DOHH2 (cell line): Measurements from ENCODE around the gene SIM1.

ENCODE experiments used
- CTCF ChIP-seq: fragments of 200-600 bp; sonication (generic); IDR thresholded peaks from one replicate; pipeline ENCODE4 v1.5.1; 2014; ENCODE audit warnings: antibody characterized with exemption, mild to moderate bottlenecking, low read depth, low read length; ENCODE audit not compliant: poor library complexity, severe bottlenecking
- EZH2phosphoT487 ChIP-seq: fragments of 200-600 bp; sonication (generic); IDR thresholded peaks from 2 replicates; pipeline ENCODE4 v1.6.1; 2017; ENCODE audit warnings: borderline replicate concordance, mild to moderate bottlenecking, antibody characterized with exemption, low read length, moderate library complexity, mixed read lengths

GRCh38 chr6:100430962-100431361 lies 33.8 kb downstream of the SIM1 start:
- TF ChIP-seq CTCF (no peak), EZH2phosphoT487 (no peak)
